ENCODE results near the gene DTD1.

- TF ChIP-seq ZNF449 (tag by site-specific recombination; IDR thresholded peaks at IDR 0.05) (no peak), ZNF768 (tag by site-specific recombination; IDR thresholded peaks at IDR 0.05) (no peak), ZNF513 (tag by site-specific recombination; IDR thresholded peaks at IDR 0.05) (no peak)
Observed at GRCh38 chr20:18663932-18664331, 76.1 kb downstream of the DTD1 start.

All from HEK293 (cell line).